ENCODE results near the gene SMYD4. TPM values are rescaled to one million over a fixed set of nuclear protein-coding genes. Genes with fewer than 3 reads are reported as not detected.

SMYD4 gene
- total and polyA plus RNA-seq, 10 of the 15 experiments (the other 5 are each of a cell fraction or from before 2014, with no cell fraction given), result 2.1 to 18.8 (median 13.7) TPM

DNA sequence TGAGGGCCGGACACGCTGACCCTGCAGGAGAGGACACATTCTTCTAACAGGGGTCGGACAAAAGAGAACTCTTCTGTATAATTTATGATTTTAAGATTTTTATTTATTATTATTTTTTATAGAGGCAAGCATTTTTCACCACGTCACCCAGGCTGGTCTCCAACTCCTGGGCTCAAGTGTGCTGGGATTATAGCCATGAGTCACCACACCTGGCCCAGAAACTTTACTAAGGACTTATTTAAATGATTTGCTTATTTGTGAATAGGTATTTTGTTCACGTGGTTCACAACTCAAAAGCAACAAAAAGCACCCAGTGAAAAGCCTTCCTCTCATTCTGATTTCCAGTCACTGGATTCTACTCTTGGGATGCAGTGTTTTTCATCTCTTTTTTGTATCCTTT lies 70.2 kb downstream of the SMYD4 start:
- FAIRE-seq (no peak), DNase-seq (ENCODE audit: low read depth, low spot score) (no peak), ATAC-seq (no peak)
- H3K36me3 ChIP-seq (ENCODE audit: control insufficient read depth in 2 of 2, insufficient read depth in 2 of 2, low read length in 1 of 2), result no peaks in the 10 kb centered on the region
- peaks cover 16% of the 10 kb centered on the region for H3K4me1 ChIP-seq (ENCODE audit: control insufficient read depth, insufficient read depth, low read length)
- WGBS (ENCODE audit: insufficient coverage, insufficient replicate concordance, low lambda C conversion rate, missing lambda C conversion rate), result 60% methylated on average over 5 of the region's 5 CpGs
- H3K9ac ChIP-seq (ENCODE audit: control insufficient read depth, insufficient read depth, low read length), result no peak overlapping the region
- H3K4me2 ChIP-seq (ENCODE audit: control insufficient read depth, insufficient read depth), result no peak overlapping the region
- no peaks in the 10 kb centered on the region; a peak in 1 of 4 replicates for H3K27me3 ChIP-seq (replicated peaks in 1 of 2; ENCODE audit: control insufficient read depth in 2 of 2, insufficient read depth in 2 of 2, low read length in 1 of 2)
- H3K4me3 ChIP-seq, result no peak overlapping the region
- no peaks in the 10 kb centered on the region for H4K20me1 ChIP-seq (ENCODE audit: control insufficient read depth, insufficient read depth)
- H3K9me3 ChIP-seq (replicated peaks; ENCODE audit: control insufficient read depth, insufficient read depth, low read length), result no peaks in the 10 kb centered on the region
- SMC1A ChIA-PET (ENCODE audit: uncharacterized antibody, unreplicated experiment), result interaction anchor here (0.6 kb wide), 1 partner anchor 248 kb away, joined by 3 read pairs; no protein-coding TSS in a partner anchor
- no peaks in the 10 kb centered on the region for H3K79me2 ChIP-seq (ENCODE audit: control insufficient read depth, insufficient read depth, low read length)
- no peak for TF ChIP-seq ASH2L (IDR thresholded peaks at IDR 0.05; ENCODE audit: borderline replicate concordance, low read depth)
- no peak for TF ChIP-seq BACH1 (IDR thresholded peaks at IDR 0.05; ENCODE audit: borderline replicate concordance)
- TF ChIP-seq, protein P1, sequence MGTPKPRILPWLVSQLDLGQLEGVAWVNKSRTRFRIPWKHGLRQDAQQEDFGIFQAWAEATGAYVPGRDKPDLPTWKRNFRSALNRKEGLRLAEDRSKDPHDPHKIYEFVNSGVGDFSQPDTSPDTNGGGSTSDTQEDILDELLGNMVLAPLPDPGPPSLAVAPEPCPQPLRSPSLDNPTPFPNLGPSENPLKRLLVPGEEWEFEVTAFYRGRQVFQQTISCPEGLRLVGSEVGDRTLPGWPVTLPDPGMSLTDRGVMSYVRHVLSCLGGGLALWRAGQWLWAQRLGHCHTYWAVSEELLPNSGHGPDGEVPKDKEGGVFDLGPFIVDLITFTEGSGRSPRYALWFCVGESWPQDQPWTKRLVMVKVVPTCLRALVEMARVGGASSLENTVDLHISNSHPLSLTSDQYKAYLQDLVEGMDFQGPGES (IDR thresholded peaks at IDR 0.05), result no peak
- no peak for TF ChIP-seq BMI1 (IDR thresholded peaks at IDR 0.05; ENCODE audit: borderline replicate concordance)
- TF ChIP-seq, protein P2, sequence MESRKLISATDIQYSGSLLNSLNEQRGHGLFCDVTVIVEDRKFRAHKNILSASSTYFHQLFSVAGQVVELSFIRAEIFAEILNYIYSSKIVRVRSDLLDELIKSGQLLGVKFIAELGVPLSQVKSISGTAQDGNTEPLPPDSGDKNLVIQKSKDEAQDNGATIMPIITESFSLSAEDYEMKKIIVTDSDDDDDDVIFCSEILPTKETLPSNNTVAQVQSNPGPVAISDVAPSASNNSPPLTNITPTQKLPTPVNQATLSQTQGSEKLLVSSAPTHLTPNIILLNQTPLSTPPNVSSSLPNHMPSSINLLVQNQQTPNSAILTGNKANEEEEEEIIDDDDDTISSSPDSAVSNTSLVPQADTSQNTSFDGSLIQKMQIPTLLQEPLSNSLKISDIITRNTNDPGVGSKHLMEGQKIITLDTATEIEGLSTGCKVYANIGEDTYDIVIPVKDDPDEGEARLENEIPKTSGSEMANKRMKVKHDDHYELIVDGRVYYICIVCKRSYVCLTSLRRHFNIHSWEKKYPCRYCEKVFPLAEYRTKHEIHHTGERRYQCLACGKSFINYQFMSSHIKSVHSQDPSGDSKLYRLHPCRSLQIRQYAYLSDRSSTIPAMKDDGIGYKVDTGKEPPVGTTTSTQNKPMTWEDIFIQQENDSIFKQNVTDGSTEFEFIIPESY (IDR thresholded peaks at IDR 0.05), result no peak
- TF ChIP-seq ZNF274 (IDR thresholded peaks at IDR 0.05; ENCODE audit: insufficient read depth, insufficient read length), result no peak
- TF ChIP-seq, protein P3, sequence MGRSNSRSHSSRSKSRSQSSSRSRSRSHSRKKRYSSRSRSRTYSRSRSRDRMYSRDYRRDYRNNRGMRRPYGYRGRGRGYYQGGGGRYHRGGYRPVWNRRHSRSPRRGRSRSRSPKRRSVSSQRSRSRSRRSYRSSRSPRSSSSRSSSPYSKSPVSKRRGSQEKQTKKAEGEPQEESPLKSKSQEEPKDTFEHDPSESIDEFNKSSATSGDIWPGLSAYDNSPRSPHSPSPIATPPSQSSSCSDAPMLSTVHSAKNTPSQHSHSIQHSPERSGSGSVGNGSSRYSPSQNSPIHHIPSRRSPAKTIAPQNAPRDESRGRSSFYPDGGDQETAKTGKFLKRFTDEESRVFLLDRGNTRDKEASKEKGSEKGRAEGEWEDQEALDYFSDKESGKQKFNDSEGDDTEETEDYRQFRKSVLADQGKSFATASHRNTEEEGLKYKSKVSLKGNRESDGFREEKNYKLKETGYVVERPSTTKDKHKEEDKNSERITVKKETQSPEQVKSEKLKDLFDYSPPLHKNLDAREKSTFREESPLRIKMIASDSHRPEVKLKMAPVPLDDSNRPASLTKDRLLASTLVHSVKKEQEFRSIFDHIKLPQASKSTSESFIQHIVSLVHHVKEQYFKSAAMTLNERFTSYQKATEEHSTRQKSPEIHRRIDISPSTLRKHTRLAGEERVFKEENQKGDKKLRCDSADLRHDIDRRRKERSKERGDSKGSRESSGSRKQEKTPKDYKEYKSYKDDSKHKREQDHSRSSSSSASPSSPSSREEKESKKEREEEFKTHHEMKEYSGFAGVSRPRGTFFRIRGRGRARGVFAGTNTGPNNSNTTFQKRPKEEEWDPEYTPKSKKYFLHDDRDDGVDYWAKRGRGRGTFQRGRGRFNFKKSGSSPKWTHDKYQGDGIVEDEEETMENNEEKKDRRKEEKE (IDR thresholded peaks at IDR 0.05), result no peak
- TF ChIP-seq NFXL1 (IDR thresholded peaks at IDR 0.05; ENCODE audit: borderline replicate concordance), result no peak
- TF ChIP-seq, protein P4, sequence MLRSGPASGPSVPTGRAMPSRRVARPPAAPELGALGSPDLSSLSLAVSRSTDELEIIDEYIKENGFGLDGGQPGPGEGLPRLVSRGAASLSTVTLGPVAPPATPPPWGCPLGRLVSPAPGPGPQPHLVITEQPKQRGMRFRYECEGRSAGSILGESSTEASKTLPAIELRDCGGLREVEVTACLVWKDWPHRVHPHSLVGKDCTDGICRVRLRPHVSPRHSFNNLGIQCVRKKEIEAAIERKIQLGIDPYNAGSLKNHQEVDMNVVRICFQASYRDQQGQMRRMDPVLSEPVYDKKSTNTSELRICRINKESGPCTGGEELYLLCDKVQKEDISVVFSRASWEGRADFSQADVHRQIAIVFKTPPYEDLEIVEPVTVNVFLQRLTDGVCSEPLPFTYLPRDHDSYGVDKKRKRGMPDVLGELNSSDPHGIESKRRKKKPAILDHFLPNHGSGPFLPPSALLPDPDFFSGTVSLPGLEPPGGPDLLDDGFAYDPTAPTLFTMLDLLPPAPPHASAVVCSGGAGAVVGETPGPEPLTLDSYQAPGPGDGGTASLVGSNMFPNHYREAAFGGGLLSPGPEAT (IDR thresholded peaks at IDR 0.05; ENCODE audit: low read depth), result no peak
- no peak for TF ChIP-seq KAT2A (conservative IDR thresholded peaks at IDR 0.05; ENCODE audit: control insufficient read depth, low read depth, low read length)
- no peak for TF ChIP-seq TCF12 (IDR thresholded peaks at IDR 0.05; ENCODE audit: low read depth, low read length)
- no peak for TF ChIP-seq CEBPB (IDR thresholded peaks at IDR 0.05; ENCODE audit: borderline replicate concordance in 1 of 2, low read depth in 2 of 2, low read length in 2 of 2)
- TF ChIP-seq, protein P5, sequence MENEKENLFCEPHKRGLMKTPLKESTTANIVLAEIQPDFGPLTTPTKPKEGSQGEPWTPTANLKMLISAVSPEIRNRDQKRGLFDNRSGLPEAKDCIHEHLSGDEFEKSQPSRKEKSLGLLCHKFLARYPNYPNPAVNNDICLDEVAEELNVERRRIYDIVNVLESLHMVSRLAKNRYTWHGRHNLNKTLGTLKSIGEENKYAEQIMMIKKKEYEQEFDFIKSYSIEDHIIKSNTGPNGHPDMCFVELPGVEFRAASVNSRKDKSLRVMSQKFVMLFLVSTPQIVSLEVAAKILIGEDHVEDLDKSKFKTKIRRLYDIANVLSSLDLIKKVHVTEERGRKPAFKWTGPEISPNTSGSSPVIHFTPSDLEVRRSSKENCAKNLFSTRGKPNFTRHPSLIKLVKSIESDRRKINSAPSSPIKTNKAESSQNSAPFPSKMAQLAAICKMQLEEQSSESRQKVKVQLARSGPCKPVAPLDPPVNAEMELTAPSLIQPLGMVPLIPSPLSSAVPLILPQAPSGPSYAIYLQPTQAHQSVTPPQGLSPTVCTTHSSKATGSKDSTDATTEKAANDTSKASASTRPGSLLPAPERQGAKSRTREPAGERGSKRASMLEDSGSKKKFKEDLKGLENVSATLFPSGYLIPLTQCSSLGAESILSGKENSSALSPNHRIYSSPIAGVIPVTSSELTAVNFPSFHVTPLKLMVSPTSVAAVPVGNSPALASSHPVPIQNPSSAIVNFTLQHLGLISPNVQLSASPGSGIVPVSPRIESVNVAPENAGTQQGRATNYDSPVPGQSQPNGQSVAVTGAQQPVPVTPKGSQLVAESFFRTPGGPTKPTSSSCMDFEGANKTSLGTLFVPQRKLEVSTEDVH (IDR thresholded peaks at IDR 0.05; ENCODE audit: low read depth, partially characterized antibody), result no peak
- in situ Hi-C loops (cut with MboI), result no loop called here
- no peak overlapping the region for H3K27ac ChIP-seq (ENCODE audit: control insufficient read depth, insufficient read depth)
- POLR2A ChIA-PET, result no interaction called here
- CTCF ChIA-PET, result no interaction called here
- no TSS peak for BruUV-seq (replicated peaks)
- RAD21 ChIA-PET (ENCODE audit: unreplicated experiment), result no interaction called here
- no peak overlapping the region for H2AFZ ChIP-seq (ENCODE audit: control insufficient read depth, low read depth, low read length)
- intact Hi-C loops (cut with micrococcal nuclease; ENCODE audit: unreplicated experiment), result no loop called here

Measured in GM12878 (cell line).